K562 (cell line): Measurements from ENCODE around the gene CNNM4. TPM values are rescaled to one million over a fixed set of nuclear protein-coding genes. Genes with fewer than 3 reads are reported as not detected.

Experiments used
- JUN ChIP-seq, 2 experiments: sonication (generic) in 1 of 2; formaldehyde crosslinking in 1 of 2; IDR thresholded peaks; 2 replicates each; pipeline versions ENCODE4 v1.6.1 to v1.8.0; 2012 to 2022; ENCODE audit warnings: borderline replicate concordance in 2 of 2, mild to moderate bottlenecking in 2 of 2, improper control_type of control experiment in 1 of 2, low read depth in 1 of 2, low read length in 1 of 2, missing genetic modification reagents in 1 of 2
- NFIX ChIP-seq: fragments of 250-450 bp; sonication (Bioruptor Pico); IDR thresholded peaks from 2 replicates; pipeline ENCODE4 v1.4.0; 2020; ENCODE audit warnings: low read depth, mild to moderate bottlenecking, moderate library complexity
- NR2C1 ChIP-seq, 2 experiments: fragments of 450-650 bp; IDR thresholded peaks; 2 replicates each; pipeline ENCODE4 v1.6.1; 2017; ENCODE audit warnings: mild to moderate bottlenecking in 2 of 2, antibody characterized with exemption in 1 of 2, inconsistent platforms in 1 of 2, missing compliant biosample characterization in 1 of 2, missing genetic modification characterization in 1 of 2
- RUNX1 ChIP-seq: sonication (generic); IDR thresholded peaks from 2 replicates; pipeline ENCODE4 v1.6.1; 2016; ENCODE audit warnings: antibody characterized with exemption, low read depth
- SMARCC2 ChIP-seq: fragments of 450-650 bp; IDR thresholded peaks from 2 replicates; pipeline ENCODE4 v1.6.1; 2017; ENCODE audit warnings: antibody characterized with exemption, moderate library complexity, mild to moderate bottlenecking, low read depth
- ZNF133 ChIP-seq: fragments of 250-450 bp; sonication (Bioruptor Pico); IDR thresholded peaks from 2 replicates; pipeline ENCODE4 v1.4.0; 2020; ENCODE audit warnings: mild to moderate bottlenecking
- polyA plus RNA-seq, 8 experiments: library from polyadenylated mRNA; depleted of rRNA in 4 of 8; stranded (reverse) in 5 of 8; unstranded in 3 of 8; fragments of >200 nt; fragmentation: Nextera tagmentation in 2 of 8; fragmentation: Illumina TruSeq in 1 of 8; extraction: Ambion mirVana in 2 of 8; extraction: Trizol in 1 of 8; gene quantifications; 2 replicates each; pipeline versions ENCODE4 v1.2.1 to v1.2.3, GENCODE V29; 2011 to 2014; ENCODE audit warnings: inconsistent platforms in 1 of 8, missing spikeins in 1 of 8
- total RNA-seq, 7 experiments: library from RNA; depleted of rRNA in 6 of 7; stranded (reverse); fragments of >200 nt in 6 of 7; fragmentation: Illumina TruSeq in 2 of 7; extraction: Trizol in 2 of 7; gene quantifications; 2 replicates each; pipeline versions ENCODE4 v1.2.1 to v1.2.3, GENCODE V29; 2011 to 2021; ENCODE audit warnings: low replicate concordance in 1 of 7
- TF ChIP-seq, protein P1 (sequence below): sonication (generic); formaldehyde crosslinking; IDR thresholded peaks from 2 replicates; pipeline ENCODE4 v1.8.1; 2023; ENCODE audit warnings: mild to moderate bottlenecking, missing genetic modification reagents, moderate library complexity
- TF ChIP-seq, protein P2 (sequence below): fragments of 450-650 bp; IDR thresholded peaks from 2 replicates; pipeline ENCODE4 v1.6.1; 2016
- TF ChIP-seq, protein P3 (sequence below): fragments of 450-650 bp; IDR thresholded peaks from 2 replicates; pipeline ENCODE4 v1.6.1; 2014; ENCODE audit warnings: low read depth, mild to moderate bottlenecking, moderate library complexity, borderline replicate concordance
- TF ChIP-seq, protein P4 (sequence below): fragments of 450-650 bp; IDR thresholded peaks from 2 replicates; pipeline ENCODE4 v1.6.1; 2016; ENCODE audit warnings: low read depth

Gene CNNM4
- total and polyA plus RNA-seq, 9 of the 15 experiments (the other 6 are each of a cell fraction or from before 2014, with no cell fraction given), result 0.96 to 6.3 (median 2.8) TPM

DNA sequence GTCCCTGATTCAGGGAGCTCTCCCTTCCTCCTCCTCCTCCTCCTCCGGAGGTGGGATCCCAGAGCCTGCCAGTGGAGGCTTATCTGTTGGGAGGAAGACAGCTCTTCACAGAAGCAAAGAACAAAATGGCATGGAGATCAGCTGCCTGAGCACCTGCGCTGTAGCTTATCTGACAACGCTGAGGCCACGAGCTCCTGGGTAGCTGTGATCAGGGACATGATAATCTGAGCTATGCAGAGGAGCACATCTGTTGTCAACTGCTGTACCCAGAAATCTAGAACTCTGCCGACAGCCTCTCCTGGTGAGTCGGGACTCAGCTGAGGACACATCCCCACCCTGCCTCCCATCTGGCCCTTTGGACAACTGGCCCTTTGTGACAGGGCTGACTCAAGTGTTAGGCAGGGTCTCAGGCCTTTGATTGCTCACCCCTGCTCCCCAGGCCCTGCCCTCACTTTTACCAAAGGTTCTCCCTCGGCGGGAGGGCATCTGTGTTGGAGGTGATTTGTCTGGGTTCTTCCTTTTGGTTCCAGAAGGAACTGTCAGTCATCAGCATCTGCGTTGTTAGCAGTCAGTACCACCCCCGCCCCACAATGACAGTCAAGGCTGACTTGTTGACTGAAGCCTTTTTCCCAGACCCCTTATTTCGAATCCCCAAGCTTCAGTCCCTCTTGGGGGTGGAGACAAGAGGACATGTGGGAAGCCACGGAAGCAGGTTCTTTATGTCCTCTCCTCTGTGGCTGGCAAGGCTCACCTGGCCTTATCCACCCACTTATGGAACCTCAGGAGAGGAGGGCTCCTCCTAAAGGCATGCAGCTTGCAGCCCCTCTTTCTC, 49.5 kb downstream of the CNNM4 start (continued):
- TF ChIP-seq ZNF133 (CRISPR knock-in tag) (no peak), NFIX (CRISPR knock-in tag) (no peak), NR2C1 (IDR thresholded peaks at IDR 0.05) (no peak), NR2C1 (tag; IDR thresholded peaks at IDR 0.05) (no peak), RUNX1 (no peak), JUN (IDR thresholded peaks at IDR 0.05; ENCODE audit: borderline replicate concordance, low read depth, low read length) (no peak), JUN (CRISPR knock-in tag; IDR thresholded peaks at IDR 0.05; ENCODE audit: borderline replicate concordance) (no peak), SMARCC2 (no peak)
- TF ChIP-seq, protein P1, sequence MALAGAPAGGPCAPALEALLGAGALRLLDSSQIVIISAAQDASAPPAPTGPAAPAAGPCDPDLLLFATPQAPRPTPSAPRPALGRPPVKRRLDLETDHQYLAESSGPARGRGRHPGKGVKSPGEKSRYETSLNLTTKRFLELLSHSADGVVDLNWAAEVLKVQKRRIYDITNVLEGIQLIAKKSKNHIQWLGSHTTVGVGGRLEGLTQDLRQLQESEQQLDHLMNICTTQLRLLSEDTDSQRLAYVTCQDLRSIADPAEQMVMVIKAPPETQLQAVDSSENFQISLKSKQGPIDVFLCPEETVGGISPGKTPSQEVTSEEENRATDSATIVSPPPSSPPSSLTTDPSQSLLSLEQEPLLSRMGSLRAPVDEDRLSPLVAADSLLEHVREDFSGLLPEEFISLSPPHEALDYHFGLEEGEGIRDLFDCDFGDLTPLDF (CRISPR knock-in tag), result no peak
- TF ChIP-seq, protein P2, sequence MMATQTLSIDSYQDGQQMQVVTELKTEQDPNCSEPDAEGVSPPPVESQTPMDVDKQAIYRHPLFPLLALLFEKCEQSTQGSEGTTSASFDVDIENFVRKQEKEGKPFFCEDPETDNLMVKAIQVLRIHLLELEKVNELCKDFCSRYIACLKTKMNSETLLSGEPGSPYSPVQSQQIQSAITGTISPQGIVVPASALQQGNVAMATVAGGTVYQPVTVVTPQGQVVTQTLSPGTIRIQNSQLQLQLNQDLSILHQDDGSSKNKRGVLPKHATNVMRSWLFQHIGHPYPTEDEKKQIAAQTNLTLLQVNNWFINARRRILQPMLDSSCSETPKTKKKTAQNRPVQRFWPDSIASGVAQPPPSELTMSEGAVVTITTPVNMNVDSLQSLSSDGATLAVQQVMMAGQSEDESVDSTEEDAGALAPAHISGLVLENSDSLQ, result peak; percentile 50; the same call in 1 of the 2 replicates
- TF ChIP-seq, protein P3, sequence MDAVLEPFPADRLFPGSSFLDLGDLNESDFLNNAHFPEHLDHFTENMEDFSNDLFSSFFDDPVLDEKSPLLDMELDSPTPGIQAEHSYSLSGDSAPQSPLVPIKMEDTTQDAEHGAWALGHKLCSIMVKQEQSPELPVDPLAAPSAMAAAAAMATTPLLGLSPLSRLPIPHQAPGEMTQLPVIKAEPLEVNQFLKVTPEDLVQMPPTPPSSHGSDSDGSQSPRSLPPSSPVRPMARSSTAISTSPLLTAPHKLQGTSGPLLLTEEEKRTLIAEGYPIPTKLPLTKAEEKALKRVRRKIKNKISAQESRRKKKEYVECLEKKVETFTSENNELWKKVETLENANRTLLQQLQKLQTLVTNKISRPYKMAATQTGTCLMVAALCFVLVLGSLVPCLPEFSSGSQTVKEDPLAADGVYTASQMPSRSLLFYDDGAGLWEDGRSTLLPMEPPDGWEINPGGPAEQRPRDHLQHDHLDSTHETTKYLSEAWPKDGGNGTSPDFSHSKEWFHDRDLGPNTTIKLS, result no peak
- TF ChIP-seq, protein P4, sequence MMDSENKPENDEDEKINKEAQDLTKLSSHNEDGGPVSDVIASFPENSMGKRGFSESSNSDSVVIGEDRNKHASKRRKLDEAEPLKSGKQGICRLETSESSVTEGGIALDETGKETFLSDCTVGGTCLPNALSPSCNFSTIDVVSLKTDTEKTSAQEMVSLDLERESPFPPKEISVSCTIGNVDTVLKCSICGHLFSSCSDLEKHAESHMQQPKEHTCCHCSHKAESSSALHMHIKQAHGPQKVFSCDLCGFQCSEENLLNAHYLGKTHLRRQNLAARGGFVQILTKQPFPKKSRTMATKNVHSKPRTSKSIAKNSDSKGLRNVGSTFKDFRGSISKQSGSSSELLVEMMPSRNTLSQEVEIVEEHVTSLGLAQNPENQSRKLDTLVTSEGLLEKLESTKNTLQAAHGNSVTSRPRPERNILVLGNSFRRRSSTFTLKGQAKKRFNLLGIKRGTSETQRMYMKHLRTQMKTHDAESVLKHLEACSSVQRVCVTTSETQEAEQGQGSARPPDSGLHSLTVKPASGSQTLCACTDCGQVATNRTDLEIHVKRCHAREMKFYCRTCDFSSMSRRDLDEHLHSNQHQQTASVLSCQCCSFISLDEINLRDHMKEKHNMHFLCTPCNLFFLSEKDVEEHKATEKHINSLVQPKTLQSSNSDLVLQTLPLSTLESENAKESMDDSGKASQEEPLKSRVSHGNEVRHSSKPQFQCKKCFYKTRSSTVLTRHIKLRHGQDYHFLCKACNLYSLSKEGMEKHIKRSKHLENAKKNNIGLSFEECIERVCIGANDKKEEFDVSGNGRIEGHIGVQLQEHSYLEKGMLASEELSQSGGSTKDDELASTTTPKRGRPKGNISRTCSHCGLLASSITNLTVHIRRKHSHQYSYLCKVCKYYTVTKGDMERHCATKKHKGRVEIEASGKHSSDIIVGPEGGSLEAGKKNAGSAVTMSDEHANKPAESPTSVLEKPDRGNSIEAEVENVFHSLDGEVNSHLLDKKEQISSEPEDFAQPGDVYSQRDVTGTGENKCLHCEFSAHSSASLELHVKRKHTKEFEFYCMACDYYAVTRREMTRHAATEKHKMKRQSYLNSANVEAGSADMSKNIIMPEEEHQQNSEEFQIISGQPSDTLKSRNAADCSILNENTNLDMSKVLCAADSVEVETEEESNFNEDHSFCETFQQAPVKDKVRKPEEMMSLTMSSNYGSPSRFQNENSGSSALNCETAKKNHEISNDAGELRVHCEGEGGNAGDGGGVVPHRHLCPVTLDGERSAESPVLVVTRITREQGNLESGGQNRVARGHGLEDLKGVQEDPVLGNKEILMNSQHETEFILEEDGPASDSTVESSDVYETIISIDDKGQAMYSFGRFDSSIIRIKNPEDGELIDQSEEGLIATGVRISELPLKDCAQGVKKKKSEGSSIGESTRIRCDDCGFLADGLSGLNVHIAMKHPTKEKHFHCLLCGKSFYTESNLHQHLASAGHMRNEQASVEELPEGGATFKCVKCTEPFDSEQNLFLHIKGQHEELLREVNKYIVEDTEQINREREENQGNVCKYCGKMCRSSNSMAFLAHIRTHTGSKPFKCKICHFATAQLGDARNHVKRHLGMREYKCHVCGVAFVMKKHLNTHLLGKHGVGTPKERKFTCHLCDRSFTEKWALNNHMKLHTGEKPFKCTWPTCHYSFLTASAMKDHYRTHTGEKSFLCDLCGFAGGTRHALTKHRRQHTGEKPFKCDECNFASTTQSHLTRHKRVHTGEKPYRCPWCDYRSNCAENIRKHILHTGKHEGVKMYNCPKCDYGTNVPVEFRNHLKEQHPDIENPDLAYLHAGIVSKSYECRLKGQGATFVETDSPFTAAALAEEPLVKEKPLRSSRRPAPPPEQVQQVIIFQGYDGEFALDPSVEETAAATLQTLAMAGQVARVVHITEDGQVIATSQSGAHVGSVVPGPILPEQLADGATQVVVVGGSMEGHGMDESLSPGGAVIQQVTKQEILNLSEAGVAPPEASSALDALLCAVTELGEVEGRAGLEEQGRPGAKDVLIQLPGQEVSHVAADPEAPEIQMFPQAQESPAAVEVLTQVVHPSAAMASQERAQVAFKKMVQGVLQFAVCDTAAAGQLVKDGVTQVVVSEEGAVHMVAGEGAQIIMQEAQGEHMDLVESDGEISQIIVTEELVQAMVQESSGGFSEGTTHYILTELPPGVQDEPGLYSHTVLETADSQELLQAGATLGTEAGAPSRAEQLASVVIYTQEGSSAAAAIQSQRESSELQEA, result no peak
